ENCODE data around the gene HDDC3. TPM values are rescaled to one million over a fixed set of nuclear protein-coding genes. Genes with fewer than 3 reads are reported as not detected.

HDDC3 gene
- total and polyA plus RNA-seq, 8 donors, result 12.1 to 22.1 (median 19.2) TPM; not detected in 2

DNA sequence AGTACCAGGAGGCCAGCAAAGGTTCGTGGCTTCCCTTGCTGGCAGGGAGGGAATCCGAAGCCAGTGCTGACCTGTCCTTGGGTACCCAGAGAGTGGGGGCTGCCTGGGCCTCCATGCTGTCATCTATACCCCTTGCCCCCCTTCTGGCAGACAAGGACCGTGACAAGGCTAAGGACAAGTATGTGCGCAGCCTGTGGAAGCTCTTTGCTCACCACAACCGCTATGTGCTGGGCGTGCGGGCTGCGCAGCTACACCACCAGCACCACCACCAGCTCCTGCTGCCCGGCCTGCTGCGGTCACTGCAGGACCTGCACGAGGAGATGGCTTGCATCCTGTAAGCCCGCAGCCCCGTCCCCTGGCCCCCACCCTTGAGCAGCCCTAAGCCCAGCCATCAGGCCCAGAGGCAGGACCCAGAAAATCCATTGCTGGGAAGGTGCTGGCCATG is 45.3 kb downstream of the HDDC3 start:
- Histone ChIP-seq H3K4me1 (peaks cover 29 to 49% (median 43%) of the 10 kb centered on the region in 4 donors), H3K27me3 (no peaks in the 10 kb centered on the region), H3K36me3 (peaks cover 28 to 60% (median 45%) of the 10 kb centered on the region in 4 donors), H3K9me3 (no peaks in the 10 kb centered on the region), H3K27ac (peak overlapping the region in 1 of 5 donors; percentile 92), H3K4me3 (no peak overlapping the region)
- intact Hi-C loops (cut with DNase I; ENCODE audit: low total_unique reads), result loop anchor here (5.0 kb wide), 1 partner anchor 235 kb away; no protein-coding TSS in a partner anchor
- TF ChIP-seq POLR2AphosphoS5 (IDR thresholded peaks at IDR 0.05), result no peak
- TF ChIP-seq EP300 (IDR thresholded peaks at IDR 0.05), result no peak
- TF ChIP-seq, protein P1, sequence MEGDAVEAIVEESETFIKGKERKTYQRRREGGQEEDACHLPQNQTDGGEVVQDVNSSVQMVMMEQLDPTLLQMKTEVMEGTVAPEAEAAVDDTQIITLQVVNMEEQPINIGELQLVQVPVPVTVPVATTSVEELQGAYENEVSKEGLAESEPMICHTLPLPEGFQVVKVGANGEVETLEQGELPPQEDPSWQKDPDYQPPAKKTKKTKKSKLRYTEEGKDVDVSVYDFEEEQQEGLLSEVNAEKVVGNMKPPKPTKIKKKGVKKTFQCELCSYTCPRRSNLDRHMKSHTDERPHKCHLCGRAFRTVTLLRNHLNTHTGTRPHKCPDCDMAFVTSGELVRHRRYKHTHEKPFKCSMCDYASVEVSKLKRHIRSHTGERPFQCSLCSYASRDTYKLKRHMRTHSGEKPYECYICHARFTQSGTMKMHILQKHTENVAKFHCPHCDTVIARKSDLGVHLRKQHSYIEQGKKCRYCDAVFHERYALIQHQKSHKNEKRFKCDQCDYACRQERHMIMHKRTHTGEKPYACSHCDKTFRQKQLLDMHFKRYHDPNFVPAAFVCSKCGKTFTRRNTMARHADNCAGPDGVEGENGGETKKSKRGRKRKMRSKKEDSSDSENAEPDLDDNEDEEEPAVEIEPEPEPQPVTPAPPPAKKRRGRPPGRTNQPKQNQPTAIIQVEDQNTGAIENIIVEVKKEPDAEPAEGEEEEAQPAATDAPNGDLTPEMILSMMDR (IDR thresholded peaks at IDR 0.05), result no peak
- TF ChIP-seq POLR2A (IDR thresholded peaks at IDR 0.05), result no peak
- no peak for DNase-seq
- WGBS, 5 donors, result 79 to 94% (median 92%) methylated on average over 4 to 13 of the region's 13 CpGs

DNA sequence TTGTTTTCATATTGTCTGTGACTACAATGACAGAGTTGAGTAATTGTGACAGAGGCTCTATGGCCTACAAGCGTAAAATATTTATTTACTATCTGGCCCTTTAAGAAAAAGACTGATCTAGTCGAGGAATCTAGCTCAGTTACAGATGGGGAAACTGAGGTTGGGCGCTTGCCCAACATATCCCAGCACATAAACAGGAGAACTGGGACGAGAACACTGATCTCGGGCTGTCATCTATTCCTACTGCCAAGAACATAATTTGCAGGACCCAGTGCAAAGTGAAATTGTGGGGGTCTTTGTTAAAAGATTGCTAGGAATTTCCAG is 46.1 kb downstream of the HDDC3 start:
- 17 to 31% (median 22%) methylated on average over 5 of the region's 5 CpGs for WGBS, 5 donors
- Histone ChIP-seq H3K9me3 (no peaks in the 10 kb centered on the region), H3K27me3 (no peaks in the 10 kb centered on the region), H3K27ac (peak overlapping the region in 3 of 5 donors; percentile 92 to 96 (median 92)), H3K4me1 (peaks cover 29 to 49% (median 43%) of the 10 kb centered on the region in 4 donors), H3K36me3 (peaks cover 28 to 60% (median 45%) of the 10 kb centered on the region in 4 donors), H3K4me3 (peak overlapping the region in 3 of 4 donors; percentile 55 to 62 (median 58))
- DNase-seq, result no peak
- intact Hi-C loops (cut with DNase I; ENCODE audit: low total_unique reads), result loop anchor here (5.0 kb wide), 1 partner anchor 234 kb away; no protein-coding TSS in a partner anchor
- TF ChIP-seq, protein P1 (IDR thresholded peaks at IDR 0.05), result peak in 1 of 7 experiments; percentile 56
- no peak for TF ChIP-seq EP300 (IDR thresholded peaks at IDR 0.05)

DNA sequence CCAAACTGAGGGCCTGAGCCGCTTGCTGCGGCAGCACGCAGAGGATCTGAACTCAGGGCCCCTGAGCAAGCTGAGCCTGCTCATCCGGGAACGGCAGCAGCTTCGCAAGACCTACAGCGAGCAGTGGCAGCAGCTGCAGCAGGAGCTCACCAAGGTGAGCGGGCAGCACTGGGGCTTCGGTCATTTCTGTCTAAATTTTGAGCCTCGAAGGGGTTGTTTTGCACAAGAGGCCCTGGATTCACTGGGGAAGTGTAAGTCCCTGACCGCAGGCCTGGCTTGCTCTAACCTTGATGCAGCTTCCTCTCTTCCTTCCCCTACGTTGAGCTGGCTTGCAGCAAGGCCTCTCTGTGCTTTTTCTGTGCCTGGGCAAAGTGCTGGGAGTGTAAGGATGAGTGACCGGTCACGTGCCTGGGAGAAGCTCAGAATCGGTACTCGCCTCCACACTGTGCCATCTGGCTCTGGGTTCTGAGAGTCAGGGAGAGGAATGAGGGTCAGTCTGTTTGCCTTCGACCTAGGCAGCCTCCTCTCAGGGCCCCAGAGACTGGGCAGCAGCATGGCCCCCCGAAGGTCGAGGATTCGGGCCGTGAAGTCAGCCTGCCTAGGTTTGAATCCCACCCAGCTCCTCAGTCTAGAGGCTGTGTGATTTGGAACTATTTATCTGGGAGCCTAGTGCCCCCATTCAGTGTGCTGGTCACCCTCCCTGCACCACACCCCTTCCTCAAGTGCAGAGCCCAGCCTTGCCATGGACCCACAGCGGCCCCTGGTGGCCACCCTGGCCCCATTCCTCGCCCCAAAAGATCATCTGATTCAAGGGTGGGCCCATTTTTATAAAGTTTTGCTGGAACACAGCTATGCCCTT is 46.7 kb downstream of the HDDC3 start:
- Histone ChIP-seq H3K27ac (peak overlapping the region in 4 of 5 donors; percentile 91 to 96 (median 92)), H3K36me3 (peaks cover 28 to 60% (median 45%) of the 10 kb centered on the region in 4 donors), H3K4me3 (peak overlapping the region; percentile 55 to 62 (median 56)), H3K9me3 (no peaks in the 10 kb centered on the region), H3K27me3 (no peaks in the 10 kb centered on the region), H3K4me1 (peaks cover 29 to 49% (median 43%) of the 10 kb centered on the region in 4 donors)
- TF ChIP-seq POLR2AphosphoS5 (IDR thresholded peaks at IDR 0.05) (peak in 1 of 3 donors; percentile 34), EP300 (IDR thresholded peaks at IDR 0.05) (no peak), POLR2A (IDR thresholded peaks at IDR 0.05) (no peak)
- TF ChIP-seq, protein P1 (IDR thresholded peaks at IDR 0.05), result peak in 5 of 7 experiments; percentile 82 to 99 (median 93)
- intact Hi-C loops (cut with DNase I; ENCODE audit: low total_unique reads), result loop anchor here (5.0 kb wide), 1 partner anchor 233 kb away; no protein-coding TSS in a partner anchor
- peak; percentile 77 to 91 for DNase-seq
- WGBS, 5 donors, result 38 to 69% (median 54%) methylated on average over 9 to 23 of the region's 23 CpGs

DNA sequence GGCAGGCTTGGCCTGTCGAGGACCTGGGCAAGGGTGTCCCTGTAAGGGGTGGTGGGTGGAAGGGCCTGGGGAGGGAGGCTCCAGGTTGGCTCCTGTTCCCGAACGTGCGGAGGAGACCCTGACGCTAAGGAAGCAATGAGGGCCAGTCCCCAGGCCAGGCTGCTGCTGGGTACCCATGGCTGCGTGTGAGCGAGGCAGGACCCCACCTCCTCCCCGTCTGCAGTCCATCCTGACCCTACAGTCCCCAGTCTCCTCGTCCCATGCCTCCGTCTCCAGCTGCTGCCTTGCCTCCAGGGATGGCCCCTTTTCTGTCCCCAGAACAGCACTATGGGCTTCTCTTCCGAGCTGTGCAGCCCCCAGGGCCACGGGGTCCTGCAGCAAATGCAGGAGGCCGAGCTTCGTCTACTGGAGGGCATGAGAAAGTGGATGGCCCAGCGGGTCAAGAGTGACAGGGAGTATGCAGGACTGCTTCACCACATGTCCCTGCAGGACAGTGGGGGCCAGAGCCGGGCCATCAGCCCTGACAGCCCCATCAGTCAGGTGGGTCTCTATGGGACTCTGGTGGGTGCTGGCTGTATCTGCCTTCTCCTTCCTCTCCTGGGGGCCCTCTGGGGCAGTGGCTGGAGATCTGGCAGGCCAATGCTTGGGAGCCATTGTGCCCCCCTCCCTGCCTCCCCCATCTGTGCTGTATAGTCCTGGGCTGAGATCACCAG is 47.5 kb downstream of the HDDC3 start:
- no peaks in the 10 kb centered on the region for H3K27me3 ChIP-seq
- TF ChIP-seq EP300 (IDR thresholded peaks at IDR 0.05) (no peak), POLR2A (IDR thresholded peaks at IDR 0.05) (no peak), POLR2AphosphoS5 (IDR thresholded peaks at IDR 0.05) (no peak)
- TF ChIP-seq, protein P1 (IDR thresholded peaks at IDR 0.05), result no peak
- intact Hi-C loops (cut with DNase I; ENCODE audit: low total_unique reads), result loop anchor here (5.0 kb wide), 2 partner anchors 168 to 233 kb away; partner anchors contain the start of gene BLM
- DNase-seq, result no peak
- WGBS, 5 donors, result 42 to 62% (median 60%) methylated on average over 9 to 16 of the region's 16 CpGs
- peak overlapping the region; percentile 55 to 62 (median 56) for H3K4me3 ChIP-seq
- no peaks in the 10 kb centered on the region for H3K9me3 ChIP-seq
- peaks cover 29 to 49% (median 43%) of the 10 kb centered on the region in 4 donors for H3K4me1 ChIP-seq
- peaks cover 29 to 60% (median 45%) of the 10 kb centered on the region in 4 donors for H3K36me3 ChIP-seq
- H3K27ac ChIP-seq, result peak overlapping the region; percentile 82 to 96 (median 92)

Data from stomach (tissue), 9 donors.